GM21526 (cell line): ENCODE data around the gene FOXF1.

Experiments
- ATAC-seq: cut with Tn5 transposase; IDR thresholded peaks from one replicate; pipeline ENCODE4 v1.9.1; 2021; ENCODE audit warnings: moderate library complexity; ENCODE audit not compliant: unreplicated experiment, low FRiP score

Gene FOXF1

GRCh38 chr16:86510465-86511261 lies at the start of gene FOXF1:
FOXF1 (plus strand) TSS chr16:86510527; CDS start chr16:86510570, 43 bp downstream.
- ATAC-seq, result no peak

- ATAC-seq, result no peak
Measured at GRCh38 chr16:86461037-86461436, 49.3 kb upstream of the FOXF1 start.

GRCh38 chr16:86462334-86463084 lies 47.8 kb upstream of the FOXF1 start:
- no peak for ATAC-seq

- no peak for ATAC-seq
Measured at GRCh38 chr16:86464044-86464443, 46.3 kb upstream of the FOXF1 start.

- ATAC-seq, result no peak
Measured at GRCh38 chr16:86465434-86465833, 44.9 kb upstream of the FOXF1 start.

- no peak for ATAC-seq
Measured at GRCh38 chr16:86466696-86467406, 43.5 kb upstream of the FOXF1 start.

- no peak for ATAC-seq
Measured at GRCh38 chr16:86467490-86467889, 42.8 kb upstream of the FOXF1 start.

- ATAC-seq, result no peak
Measured at GRCh38 chr16:86470964-86471363, 39.4 kb upstream of the FOXF1 start.

- ATAC-seq, result no peak
Measured at GRCh38 chr16:86471896-86472295, 38.4 kb upstream of the FOXF1 start.

GRCh38 chr16:86472366-86472765 lies 38.0 kb upstream of the FOXF1 start:
- ATAC-seq, result no peak

- ATAC-seq, result no peak
Measured at GRCh38 chr16:86476956-86477534, 33.3 kb upstream of the FOXF1 start.

- ATAC-seq, result no peak
Measured at GRCh38 chr16:86477642-86478041, 32.7 kb upstream of the FOXF1 start.

- ATAC-seq, result no peak
Measured at GRCh38 chr16:86478779-86479178, 31.5 kb upstream of the FOXF1 start.

GRCh38 chr16:86479419-86479818 lies 30.9 kb upstream of the FOXF1 start:
- no peak for ATAC-seq

GRCh38 chr16:86480444-86480843 lies 29.9 kb upstream of the FOXF1 start:
- ATAC-seq, result no peak

GRCh38 chr16:86481607-86482006 lies 28.7 kb upstream of the FOXF1 start:
- ATAC-seq, result no peak

- ATAC-seq, result no peak
Measured at GRCh38 chr16:86484240-86484639, 26.1 kb upstream of the FOXF1 start.

- ATAC-seq, result no peak
Measured at GRCh38 chr16:86485746-86486145, 24.6 kb upstream of the FOXF1 start.

- no peak for ATAC-seq
Measured at GRCh38 chr16:86490859-86491639, 19.3 kb upstream of the FOXF1 start.

GRCh38 chr16:86491640-86492023 lies 18.7 kb upstream of the FOXF1 start:
- no peak for ATAC-seq
